Measurements from ENCODE around the gene TIMP2.
"Not testable (repeated sequence)": the region's sequence is repeated elsewhere in the genome, so short reads cannot be mapped to it uniquely, and the experiment has no call there.

DNA sequence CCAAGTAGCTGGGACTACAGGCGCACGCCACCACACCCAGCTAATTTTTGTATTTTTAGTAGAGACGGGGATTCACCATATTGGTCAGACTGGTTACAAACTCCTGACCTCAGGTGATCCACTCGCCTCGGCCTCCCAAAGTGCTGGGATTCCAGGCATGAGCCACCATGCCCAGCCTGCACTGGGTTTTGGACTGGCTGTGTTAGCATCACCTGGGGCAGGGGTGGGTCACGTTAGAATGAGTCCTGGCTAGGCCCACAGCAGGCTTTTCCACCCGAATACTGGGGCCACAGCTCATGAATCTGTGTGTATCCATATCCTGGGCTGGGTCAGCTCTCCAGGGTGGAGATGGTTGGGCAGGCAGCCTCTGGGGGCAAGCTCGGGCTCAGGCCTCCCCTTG, 23.0 kb downstream of the TIMP2 start:
- not testable (repeated sequence) for TF ChIP-seq TAF1 (IDR thresholded peaks at IDR 0.05; ENCODE audit: low read depth, low read length); NRF1 (IDR thresholded peaks at IDR 0.05; ENCODE audit: low read depth, low read length); SRF (IDR thresholded peaks at IDR 0.05; ENCODE audit: low read depth, low read length); RAD21 (IDR thresholded peaks at IDR 0.05 in 1 of 2, conservative IDR thresholded peaks at IDR 0.05 in 1 of 2; ENCODE audit: low read depth in 2 of 2, low read length in 2 of 2); POLR2A (IDR thresholded peaks at IDR 0.05; ENCODE audit: control extremely low read depth in 1 of 2, low read depth in 2 of 2, low read length in 2 of 2); BCL11A (IDR thresholded peaks at IDR 0.05; ENCODE audit: low read depth in 2 of 2, low read length in 2 of 2); YY1 (IDR thresholded peaks at IDR 0.05; ENCODE audit: low read depth, low read length)
- TF ChIP-seq, protein P1, sequence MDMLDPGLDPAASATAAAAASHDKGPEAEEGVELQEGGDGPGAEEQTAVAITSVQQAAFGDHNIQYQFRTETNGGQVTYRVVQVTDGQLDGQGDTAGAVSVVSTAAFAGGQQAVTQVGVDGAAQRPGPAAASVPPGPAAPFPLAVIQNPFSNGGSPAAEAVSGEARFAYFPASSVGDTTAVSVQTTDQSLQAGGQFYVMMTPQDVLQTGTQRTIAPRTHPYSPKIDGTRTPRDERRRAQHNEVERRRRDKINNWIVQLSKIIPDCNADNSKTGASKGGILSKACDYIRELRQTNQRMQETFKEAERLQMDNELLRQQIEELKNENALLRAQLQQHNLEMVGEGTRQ (IDR thresholded peaks at IDR 0.05; ENCODE audit: low read length): not testable (repeated sequence)
- TF ChIP-seq, protein P2, sequence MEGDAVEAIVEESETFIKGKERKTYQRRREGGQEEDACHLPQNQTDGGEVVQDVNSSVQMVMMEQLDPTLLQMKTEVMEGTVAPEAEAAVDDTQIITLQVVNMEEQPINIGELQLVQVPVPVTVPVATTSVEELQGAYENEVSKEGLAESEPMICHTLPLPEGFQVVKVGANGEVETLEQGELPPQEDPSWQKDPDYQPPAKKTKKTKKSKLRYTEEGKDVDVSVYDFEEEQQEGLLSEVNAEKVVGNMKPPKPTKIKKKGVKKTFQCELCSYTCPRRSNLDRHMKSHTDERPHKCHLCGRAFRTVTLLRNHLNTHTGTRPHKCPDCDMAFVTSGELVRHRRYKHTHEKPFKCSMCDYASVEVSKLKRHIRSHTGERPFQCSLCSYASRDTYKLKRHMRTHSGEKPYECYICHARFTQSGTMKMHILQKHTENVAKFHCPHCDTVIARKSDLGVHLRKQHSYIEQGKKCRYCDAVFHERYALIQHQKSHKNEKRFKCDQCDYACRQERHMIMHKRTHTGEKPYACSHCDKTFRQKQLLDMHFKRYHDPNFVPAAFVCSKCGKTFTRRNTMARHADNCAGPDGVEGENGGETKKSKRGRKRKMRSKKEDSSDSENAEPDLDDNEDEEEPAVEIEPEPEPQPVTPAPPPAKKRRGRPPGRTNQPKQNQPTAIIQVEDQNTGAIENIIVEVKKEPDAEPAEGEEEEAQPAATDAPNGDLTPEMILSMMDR (IDR thresholded peaks at IDR 0.05; ENCODE audit: control extremely low read depth in 1 of 3, insufficient read depth in 1 of 3, low read depth in 1 of 3, low read length in 3 of 3): not testable (repeated sequence)

Data from H1 (cell line).